Occipital lobe (tissue), 2 donors: ENCODE results near the gene KLF15. TPM values are rescaled to one million over a fixed set of nuclear protein-coding genes. Genes with fewer than 3 reads are reported as not detected.

Experiments
- DNase-seq: peaks from one replicate; lab custom pipeline; 2025; lab: John Stamatoyannopoulos, UW
- total RNA-seq: library from RNA; depleted of rRNA; stranded (reverse); fragments of >200 nt; gene quantifications from one replicate; pipeline ENCODE4 v1.2.3, GENCODE V29; 2014

KLF15 gene
- total RNA-seq, 1 donor from 2014 or later, result 2.8 TPM

GRCh38 chr3:126389112-126389793 lies 32.0 kb upstream of the KLF15 start:
- peak; percentile 74 for DNase-seq

- DNase-seq, result no peak
These were observed 24.8 kb upstream of the KLF15 start for GRCh38 chr3:126381966-126382365.

- no peak for DNase-seq
These were observed 23.0 kb upstream of the KLF15 start for GRCh38 chr3:126380011-126380768.

- DNase-seq, result no peak
These were observed 21.1 kb upstream of the KLF15 start for GRCh38 chr3:126378341-126378751.

GRCh38 chr3:126377211-126377610 lies 20.0 kb upstream of the KLF15 start:
- no peak for DNase-seq

- DNase-seq, result no peak
These were observed 19.2 kb upstream of the KLF15 start for GRCh38 chr3:126376444-126376843.

- no peak for DNase-seq
These were observed 18.7 kb upstream of the KLF15 start for GRCh38 chr3:126375835-126376331.

GRCh38 chr3:126373682-126374601 lies 16.7 kb upstream of the KLF15 start:
- no peak for DNase-seq

GRCh38 chr3:126373146-126373613 lies 16.0 kb upstream of the KLF15 start:
- no peak for DNase-seq

- no peak for DNase-seq
These were observed 15.4 kb upstream of the KLF15 start for GRCh38 chr3:126372413-126373145.

GRCh38 chr3:126371096-126371705 lies 14.0 kb upstream of the KLF15 start:
- no peak for DNase-seq

GRCh38 chr3:126370606-126371005 lies 13.4 kb upstream of the KLF15 start:
- no peak for DNase-seq

GRCh38 chr3:126370055-126370454 lies 12.8 kb upstream of the KLF15 start:
- no peak for DNase-seq

GRCh38 chr3:126369490-126369889 lies 12.3 kb upstream of the KLF15 start:
- no peak for DNase-seq

- no peak for DNase-seq
These were observed 10.2 kb upstream of the KLF15 start for GRCh38 chr3:126367316-126367805.

- DNase-seq, result no peak
These were observed 8.4 kb upstream of the KLF15 start for GRCh38 chr3:126365351-126366277.

- DNase-seq, result no peak
These were observed 7.6 kb upstream of the KLF15 start for GRCh38 chr3:126364731-126365301.

GRCh38 chr3:126364130-126364695 lies 7.0 kb upstream of the KLF15 start:
- DNase-seq, result no peak
